ENCODE data around the gene MEIS1.

The MEIS1 gene

DNA sequence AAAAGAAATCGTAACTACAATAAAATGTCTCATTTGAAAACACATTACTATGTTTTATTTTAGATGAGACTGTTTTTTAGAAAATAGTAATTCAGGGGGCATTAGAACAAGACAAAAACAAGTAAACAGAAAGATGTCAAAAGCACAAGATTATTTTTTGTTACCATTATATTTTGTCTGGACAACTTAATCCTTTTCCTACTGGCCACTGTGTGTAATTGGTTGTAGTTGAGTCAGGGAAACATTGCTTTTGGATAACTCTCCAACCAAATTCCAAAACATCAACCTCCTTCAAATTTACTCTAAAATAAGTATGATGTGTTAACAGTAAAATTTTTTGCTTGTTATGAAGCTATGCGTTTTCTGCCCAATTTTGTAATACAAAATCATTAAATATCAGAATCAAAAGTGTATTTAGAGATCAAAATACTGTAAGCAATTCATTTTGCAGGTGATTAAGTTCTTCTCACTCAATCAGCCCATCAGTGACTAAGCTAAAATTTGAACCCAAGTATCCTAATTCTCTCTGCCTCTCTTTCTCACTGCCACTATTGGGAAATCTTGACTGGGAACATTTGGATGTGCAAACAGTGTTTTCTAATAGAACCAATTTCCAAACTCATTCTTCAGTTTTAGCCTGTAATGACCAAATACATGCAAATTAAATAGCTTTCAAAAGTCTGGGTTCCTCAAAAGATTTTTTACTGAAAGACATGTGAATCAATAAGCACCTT is 11.4 kb upstream of the MEIS1 start:
- no peak overlapping the region for H3K27ac ChIP-seq
- no peak overlapping the region for H3K4me3 ChIP-seq (ENCODE audit: low read depth in 1 of 2, low read length in 1 of 2)
- H3K27me3 ChIP-seq, result peaks cover 98% of the 10 kb centered on the region

DNA sequence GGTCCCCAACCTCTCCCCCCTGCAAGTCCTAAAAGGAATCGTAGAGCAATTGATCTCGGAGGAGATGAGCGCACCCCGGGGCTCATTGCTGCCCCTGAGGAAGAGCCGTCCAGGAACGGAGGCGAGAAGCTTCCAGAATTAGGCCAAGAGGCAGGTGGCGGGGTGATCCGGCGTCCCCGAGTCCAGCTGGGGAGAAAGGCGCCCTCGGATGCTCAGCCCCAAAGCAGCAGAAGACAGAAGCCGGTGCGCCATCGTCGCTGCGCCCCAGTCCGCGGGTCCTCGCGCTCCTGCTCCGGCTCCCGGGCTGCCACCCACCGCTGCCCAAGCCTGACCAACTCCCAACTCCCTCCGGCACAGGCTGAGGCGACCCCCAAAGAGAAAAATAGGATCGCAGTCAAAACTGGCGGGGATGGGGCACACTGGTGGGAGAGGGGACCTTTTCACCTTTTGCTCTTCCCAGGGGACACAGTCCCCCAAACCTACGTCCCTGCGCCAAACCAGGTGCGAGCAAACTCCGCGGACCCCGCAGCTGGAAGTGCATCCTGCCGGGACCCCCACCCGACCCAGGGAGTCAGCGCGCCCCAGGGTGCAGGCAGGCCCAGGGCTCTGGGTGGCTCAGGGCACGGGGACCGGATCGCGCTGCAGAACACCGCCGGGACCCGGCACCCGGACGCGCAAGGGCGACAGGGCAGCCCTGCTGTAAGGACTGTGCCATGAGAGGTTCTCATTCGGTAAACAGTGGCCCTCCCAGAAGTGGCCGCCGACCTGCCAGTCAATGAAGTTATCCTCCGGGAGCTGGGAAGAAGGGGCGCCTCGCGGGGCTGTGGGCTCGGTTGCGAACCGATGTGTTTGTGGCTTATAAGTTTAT is 8.4 kb upstream of the MEIS1 start:
- Histone ChIP-seq H3K9me3 (no peaks in the 10 kb centered on the region), H3K4me1 (ENCODE audit: control insufficient read depth in 1 of 2, insufficient read depth in 1 of 2, low read depth in 1 of 2, low read length in 1 of 2) (peaks cover 0 to 7% of the 10 kb centered on the region in 2 experiments), H3K27me3 (peaks cover 100% of the 10 kb centered on the region), H3K36me3 (no peaks in the 10 kb centered on the region), H3K27ac (no peak overlapping the region), H3K4me3 (ENCODE audit: low read depth in 1 of 2, low read length in 1 of 2) (no peak overlapping the region)
- TF ChIP-seq CTCF (IDR thresholded peaks at IDR 0.05), result no peak

More for the DNA sequence above, 11.4 kb upstream of the MEIS1 start:
- peaks cover 0 to 7% of the 10 kb centered on the region in 2 experiments for H3K4me1 ChIP-seq (ENCODE audit: control insufficient read depth in 1 of 2, insufficient read depth in 1 of 2, low read depth in 1 of 2, low read length in 1 of 2)
- H3K9me3 ChIP-seq, result no peaks in the 10 kb centered on the region
- TF ChIP-seq CTCF (IDR thresholded peaks at IDR 0.05), result no peak
- no peaks in the 10 kb centered on the region for H3K36me3 ChIP-seq

GRCh38 chr2:66427300-66427699 is 7.6 kb upstream of the MEIS1 start:
- Histone ChIP-seq H3K36me3 (no peaks in the 10 kb centered on the region), H3K4me1 (ENCODE audit: control insufficient read depth in 1 of 2, insufficient read depth in 1 of 2, low read depth in 1 of 2, low read length in 1 of 2) (peaks cover 4 to 12% of the 10 kb centered on the region in 2 experiments), H3K27ac (no peak overlapping the region), H3K4me3 (ENCODE audit: low read depth in 1 of 2, low read length in 1 of 2) (no peak overlapping the region), H3K27me3 (peaks cover 100% of the 10 kb centered on the region), H3K9me3 (no peaks in the 10 kb centered on the region)
- TF ChIP-seq CTCF (IDR thresholded peaks at IDR 0.05), result no peak

- TF ChIP-seq CTCF (IDR thresholded peaks at IDR 0.05), result no peak
- H3K4me1 ChIP-seq (ENCODE audit: control insufficient read depth in 1 of 2, insufficient read depth in 1 of 2, low read depth in 1 of 2, low read length in 1 of 2), result peaks cover 18 to 29% of the 10 kb centered on the region in 2 experiments
- no peaks in the 10 kb centered on the region for H3K9me3 ChIP-seq
- no peak overlapping the region for H3K4me3 ChIP-seq (ENCODE audit: low read depth in 1 of 2, low read length in 1 of 2)
- H3K36me3 ChIP-seq, result no peaks in the 10 kb centered on the region
- H3K27ac ChIP-seq, result no peak overlapping the region
- peaks cover 100% of the 10 kb centered on the region for H3K27me3 ChIP-seq
These were observed 5.8 kb upstream of the MEIS1 start for GRCh38 chr2:66428986-66429612.

DNA sequence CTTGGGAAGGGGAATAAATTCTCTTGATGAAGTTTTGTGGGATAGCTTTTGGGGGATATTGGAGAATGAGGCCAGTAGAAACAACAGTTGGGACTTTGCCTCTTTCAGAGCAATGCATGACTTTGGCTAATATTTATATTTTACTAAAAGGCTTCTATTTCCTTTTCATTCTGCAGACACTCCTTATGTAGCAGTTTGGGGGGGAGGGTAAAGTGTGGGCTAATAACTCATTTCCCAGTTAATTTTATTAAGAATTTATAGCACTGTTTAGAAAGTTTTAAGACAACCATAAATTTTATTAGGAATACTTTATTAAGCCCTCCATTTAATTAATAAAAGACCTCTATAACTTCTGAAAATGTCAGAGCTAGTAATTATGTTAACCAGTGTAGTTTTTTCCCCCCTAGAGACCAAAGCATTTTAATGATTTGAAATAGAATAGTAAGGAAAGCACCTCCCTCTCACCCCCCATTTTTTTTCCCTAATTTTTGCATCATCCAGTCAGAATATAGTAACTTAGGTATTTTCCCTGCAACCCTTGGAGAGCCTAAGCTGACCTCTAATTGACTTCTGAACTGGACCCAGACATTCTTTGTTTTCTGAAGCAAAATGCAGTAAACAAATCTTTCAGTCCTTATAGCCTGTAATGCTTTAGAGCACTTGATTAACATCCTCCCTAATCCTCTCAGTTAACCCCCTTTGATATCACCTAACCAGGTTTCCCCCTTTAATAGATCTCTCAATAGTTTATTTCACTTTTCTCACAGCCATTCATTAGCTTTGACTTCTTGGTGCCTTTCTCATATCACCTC is 5.0 kb upstream of the MEIS1 start:
- peaks cover 26 to 37% of the 10 kb centered on the region in 2 experiments for H3K4me1 ChIP-seq (ENCODE audit: control insufficient read depth in 1 of 2, insufficient read depth in 1 of 2, low read depth in 1 of 2, low read length in 1 of 2)
- H3K9me3 ChIP-seq, result no peaks in the 10 kb centered on the region
- no peak overlapping the region for H3K27ac ChIP-seq
- H3K4me3 ChIP-seq (ENCODE audit: low read depth in 1 of 2, low read length in 1 of 2), result no peak overlapping the region
- H3K27me3 ChIP-seq, result peaks cover 100% of the 10 kb centered on the region
- TF ChIP-seq CTCF (IDR thresholded peaks at IDR 0.05), result no peak
- no peaks in the 10 kb centered on the region for H3K36me3 ChIP-seq
